GM21423 (cell line): ENCODE measurements around the gene JARID2.
A peak's percentile ranks its signal among the peaks of the same experiment; 100 is the strongest.
"Not testable (repeated sequence)": the region's sequence is repeated elsewhere in the genome, so short reads cannot be mapped to it uniquely, and the experiment has no call there.

Experiments
- ATAC-seq: cut with Tn5 transposase; IDR thresholded peaks from one replicate; pipeline ENCODE4 v1.9.1; 2021; ENCODE audit warnings: mild to moderate bottlenecking, moderate library complexity; ENCODE audit not compliant: unreplicated experiment

Gene JARID2

DNA sequence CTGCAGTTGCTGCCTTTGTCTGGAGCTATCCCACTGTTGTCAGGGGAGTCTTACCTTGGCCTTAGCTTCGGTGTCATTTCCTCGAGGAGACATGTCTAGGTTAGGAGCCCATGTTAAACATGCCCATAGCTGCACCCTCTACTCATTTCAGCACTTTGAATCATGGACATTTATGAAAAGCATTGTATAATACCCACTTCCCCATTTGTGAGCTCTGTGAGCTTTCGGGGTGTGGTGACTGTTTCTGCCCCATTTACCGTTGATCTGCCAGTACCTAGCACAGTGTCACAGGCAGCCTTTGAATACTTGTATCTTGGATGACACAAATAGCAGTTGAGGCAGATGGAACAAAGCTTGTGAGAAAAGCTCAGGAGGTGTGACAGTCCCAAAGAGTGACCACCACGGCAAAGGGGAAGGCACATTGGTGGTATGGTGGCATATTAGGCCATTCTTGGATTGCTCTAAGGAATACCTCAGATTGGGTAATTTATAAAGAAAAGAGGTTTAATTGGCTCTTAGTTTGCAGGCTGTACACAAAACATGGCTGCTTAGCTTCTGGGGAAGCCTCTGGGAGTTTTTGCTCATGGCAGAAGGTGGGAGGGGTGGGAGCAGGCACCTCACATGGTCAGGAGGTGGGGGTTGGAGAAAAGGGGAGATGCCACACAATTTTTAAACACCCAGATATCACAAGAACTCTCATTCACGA lies 42.0 kb downstream of the JARID2 start:
- ATAC-seq, result peak; percentile 96

- no peak for ATAC-seq
These were observed 43.0 kb downstream of the JARID2 start for GRCh38 chr6:15288856-15289255.

DNA sequence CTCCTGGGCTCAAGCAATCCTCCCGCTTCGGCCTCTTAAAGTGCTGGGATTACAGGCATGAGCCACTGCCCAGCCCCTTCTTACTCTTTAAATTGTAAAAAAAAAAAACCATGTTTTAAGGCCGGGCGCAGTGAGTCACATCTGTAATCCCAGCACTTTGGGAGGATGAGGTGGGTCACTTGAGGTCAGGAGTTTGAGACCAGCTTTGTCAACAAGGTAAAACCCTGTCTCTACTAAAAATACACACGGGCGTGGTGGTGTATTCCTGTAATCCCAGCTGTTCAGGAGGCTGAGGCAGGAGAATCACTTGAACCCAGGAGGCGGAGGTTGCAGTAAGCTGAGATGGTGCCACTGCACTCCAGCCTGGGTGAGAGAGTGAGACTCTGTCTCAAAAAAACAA lies 43.6 kb downstream of the JARID2 start:
- not testable (repeated sequence) for ATAC-seq

- ATAC-seq, result no peak
These were observed 44.3 kb downstream of the JARID2 start for GRCh38 chr6:15290067-15290680.

GRCh38 chr6:15290962-15291704 lies 45.3 kb downstream of the JARID2 start:
- ATAC-seq, result no peak

DNA sequence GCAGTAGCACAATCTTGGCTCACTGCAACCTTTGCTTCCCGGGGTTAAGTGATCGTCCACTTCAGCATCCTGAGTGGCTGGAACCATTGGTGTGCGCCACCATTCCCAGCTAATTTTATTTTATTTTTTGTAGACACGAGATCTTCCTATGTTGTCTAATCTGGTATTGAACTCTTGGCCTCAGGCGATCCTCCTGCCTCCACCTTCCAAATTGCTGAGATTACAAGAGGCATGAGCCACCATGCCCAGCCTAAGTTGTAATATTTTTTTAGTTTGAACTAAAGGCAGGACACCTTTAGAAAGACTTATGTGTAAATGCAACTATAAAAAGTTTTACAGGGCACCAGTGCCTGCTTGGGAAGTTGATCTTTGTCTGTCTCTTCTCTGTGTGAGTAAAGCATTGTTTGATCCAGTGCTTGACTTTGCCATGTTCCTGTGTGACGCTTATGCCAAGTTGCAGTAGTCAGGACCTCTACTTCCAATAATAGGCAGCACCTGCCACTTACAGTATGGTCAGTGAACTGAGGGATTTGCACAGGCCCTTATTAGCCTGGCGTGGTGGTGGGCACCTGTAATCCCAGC lies 46.9 kb downstream of the JARID2 start:
- no peak for ATAC-seq

GRCh38 chr6:15293674-15294073 lies 47.8 kb downstream of the JARID2 start:
- no peak for ATAC-seq

- ATAC-seq, result no peak
These were observed 48.6 kb downstream of the JARID2 start for GRCh38 chr6:15294504-15294903.

DNA sequence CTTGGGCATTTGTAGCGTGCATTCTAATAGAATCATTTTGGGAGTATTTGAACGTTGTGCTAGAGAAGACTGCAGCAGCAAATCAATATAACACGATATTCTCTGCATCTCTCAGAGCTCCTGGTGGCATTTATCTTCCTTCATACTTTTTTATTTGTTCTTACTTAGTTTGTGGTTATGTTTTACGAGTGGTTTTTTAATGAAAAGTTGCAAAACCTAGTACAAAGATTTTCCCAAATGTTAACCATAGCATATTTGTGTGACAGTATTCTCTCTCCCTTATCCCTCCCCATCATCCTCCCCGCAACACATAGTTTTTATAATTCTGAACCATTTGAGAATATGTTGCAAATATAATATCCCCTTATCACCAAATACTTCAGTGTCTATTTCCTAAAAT lies 50.4 kb downstream of the JARID2 start:
- ATAC-seq, result no peak

GRCh38 chr6:15296735-15297134 lies 50.9 kb downstream of the JARID2 start:
- ATAC-seq, result peak; percentile 45

DNA sequence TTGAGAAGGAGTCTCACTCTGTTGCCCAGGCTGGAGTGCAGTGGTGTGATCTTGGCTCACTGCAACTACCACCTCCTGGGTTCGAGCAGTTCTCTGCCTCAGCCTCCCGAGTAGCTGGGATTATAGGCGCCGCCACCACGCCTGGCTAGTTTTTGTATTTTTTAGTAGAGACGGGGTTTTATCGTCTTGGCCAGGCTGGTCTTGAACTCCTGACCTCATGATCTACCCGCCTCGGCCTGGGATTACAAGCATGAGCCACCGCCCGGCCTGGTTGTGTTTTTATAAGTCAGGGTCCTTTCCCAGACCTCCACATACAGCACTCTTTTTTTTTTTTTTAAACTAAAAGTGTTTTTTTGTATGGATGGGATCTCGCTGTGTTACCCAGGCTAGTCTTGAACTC lies 51.3 kb downstream of the JARID2 start:
- ATAC-seq, result not testable (repeated sequence)

GRCh38 chr6:15297895-15298590 lies 52.2 kb downstream of the JARID2 start:
- ATAC-seq, result no peak

- peak; percentile 84 for ATAC-seq
These were observed 53.7 kb downstream of the JARID2 start for GRCh38 chr6:15299430-15300131.

DNA sequence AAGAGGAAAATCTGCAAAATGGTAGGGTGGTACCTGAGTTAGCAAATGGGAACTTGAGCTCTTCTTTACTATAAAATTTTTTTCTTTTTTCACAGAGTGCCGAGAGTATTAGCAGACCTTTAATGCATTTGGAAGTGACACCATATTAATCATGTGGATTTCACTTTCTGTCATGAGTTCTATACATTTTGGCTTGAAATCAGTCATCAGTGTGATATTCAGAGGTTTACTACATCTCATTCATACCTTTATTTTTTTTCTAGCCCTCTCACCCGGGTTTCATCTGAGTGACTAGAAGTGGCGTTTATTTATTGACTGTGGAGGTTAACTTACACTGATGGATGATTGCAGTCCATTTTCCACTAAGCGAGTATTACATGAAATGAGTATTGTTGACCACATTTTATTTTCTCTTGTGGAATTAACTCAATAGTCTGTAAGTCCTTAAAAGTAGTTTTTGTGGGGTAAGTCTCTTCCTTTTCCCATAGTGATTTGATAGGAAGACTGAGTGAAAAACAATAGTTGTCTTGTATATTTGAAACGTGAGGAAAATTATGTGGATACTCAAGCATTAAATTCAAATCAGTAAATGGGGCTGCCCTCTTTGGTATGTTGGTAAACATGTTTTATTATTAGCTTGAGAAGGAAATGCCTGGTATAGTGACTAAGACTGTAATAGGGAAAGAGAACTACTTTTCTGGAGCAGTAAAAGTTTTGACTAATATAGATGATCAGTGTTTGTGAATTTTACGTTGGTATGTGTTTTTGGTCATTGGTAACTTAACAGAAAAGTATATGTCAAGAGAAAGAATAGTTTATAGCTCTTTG lies 55.5 kb downstream of the JARID2 start:
- no peak for ATAC-seq

GRCh38 chr6:15303162-15303919 lies 57.5 kb downstream of the JARID2 start:
- no peak for ATAC-seq

DNA sequence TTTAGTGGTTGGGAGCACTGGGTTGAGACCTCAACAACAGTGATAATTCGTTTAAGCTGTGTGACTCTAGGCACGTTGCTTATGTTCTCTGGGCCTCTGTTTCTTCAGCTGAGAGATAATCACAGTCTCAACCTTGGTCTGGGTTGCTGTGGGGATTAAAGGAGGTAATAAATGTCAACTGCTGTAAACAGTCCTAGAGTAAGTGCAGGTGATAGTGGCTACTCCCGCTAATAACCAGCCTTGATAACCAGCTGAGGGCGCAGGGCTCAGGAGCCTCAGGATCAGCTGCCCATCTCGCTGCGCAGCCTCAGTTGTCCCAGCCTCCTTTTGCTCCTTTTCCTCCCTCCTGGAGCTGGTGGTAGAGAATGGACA lies 58.0 kb downstream of the JARID2 start:
- ATAC-seq, result no peak

GRCh38 chr6:15304337-15305042 lies 58.6 kb downstream of the JARID2 start:
- ATAC-seq, result no peak

DNA sequence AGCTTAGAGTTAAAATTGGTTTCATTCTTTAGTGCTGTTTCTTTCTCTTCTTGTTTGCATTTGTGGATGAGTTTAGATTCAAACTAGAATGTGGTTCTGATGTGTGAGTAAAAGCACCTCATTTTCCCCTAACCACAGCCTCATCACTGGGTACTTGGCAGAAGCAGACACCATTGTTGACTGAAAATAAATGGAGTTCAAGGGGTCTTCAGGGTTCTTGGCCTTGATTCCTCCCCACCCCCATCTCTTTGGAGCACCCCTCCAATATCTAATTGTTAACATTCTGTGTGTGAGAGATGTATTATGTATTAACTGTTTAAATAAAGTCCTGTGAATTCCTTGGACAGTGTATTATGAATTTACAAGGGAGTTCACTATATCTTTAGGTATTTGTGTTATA lies 59.6 kb downstream of the JARID2 start:
- ATAC-seq, result peak; percentile 44
